GM12892 (cell line): Measurements from ENCODE around the gene SLC23A3.

ENCODE experiments used
- DNase-seq: peaks from one replicate; pipeline ENCODE4 v3.0.0; 2011; ENCODE audit not compliant: insufficient read length
- FAIRE-seq: peaks from 2 replicates; lab custom pipeline; 2011; peaks lifted over from hg19 to GRCh38; lab: Jason Lieb, UNC
- POLR2A ChIP-seq: IDR thresholded peaks from 2 replicates; pipeline ENCODE4 v1.6.1; 2011; ENCODE audit warnings: low read depth, low read length, control low read depth
- POLR2AphosphoS5 ChIP-seq: IDR thresholded peaks from 2 replicates; pipeline ENCODE4 v1.6.1; 2011; ENCODE audit warnings: low read depth, low read length, control low read depth
- TAF1 ChIP-seq: IDR thresholded peaks from 2 replicates; pipeline ENCODE4 v1.6.1; 2011; ENCODE audit warnings: low read depth, mild to moderate bottlenecking, control low read depth, low read length, borderline replicate concordance

SLC23A3 gene

DNA sequence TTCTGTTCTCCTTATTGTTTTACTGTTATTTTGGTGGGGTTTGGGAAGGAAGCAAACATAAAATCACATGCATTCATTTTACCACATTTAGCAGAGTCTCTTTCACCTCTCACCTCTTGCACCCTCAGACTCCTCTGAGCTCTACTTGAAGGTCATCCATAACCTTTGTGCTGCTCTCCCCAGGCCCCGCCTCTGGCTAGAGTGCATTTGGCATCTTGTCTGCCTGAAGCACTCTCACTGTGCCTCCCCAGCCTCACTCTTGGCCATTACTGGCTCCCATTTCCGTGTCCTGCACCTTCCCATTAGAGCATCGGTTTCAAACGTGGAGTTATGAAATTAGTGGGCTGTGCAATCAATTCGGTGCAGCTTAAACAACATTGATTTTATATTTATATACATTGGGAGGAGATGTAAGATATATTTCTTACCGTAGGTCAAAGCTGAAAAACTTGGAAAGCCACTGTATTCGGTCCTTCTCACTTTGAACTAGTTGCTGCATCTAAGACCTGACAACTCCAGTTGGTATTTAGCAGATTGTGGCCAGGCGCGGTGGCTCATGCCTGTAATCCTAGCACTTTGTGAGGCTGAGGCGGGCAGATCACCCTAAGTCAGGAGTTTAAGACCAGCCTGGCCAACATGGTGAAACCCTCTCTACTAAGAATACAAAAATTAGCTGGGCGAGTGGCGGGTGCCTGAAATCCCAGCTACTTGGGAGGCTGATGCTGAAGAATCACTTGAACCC, 29.8 kb upstream of the SLC23A3 start:
- TF ChIP-seq POLR2AphosphoS5 (no peak), TAF1 (no peak), POLR2A (no peak)
- FAIRE-seq = no peak
- DNase-seq = no peak

DNA sequence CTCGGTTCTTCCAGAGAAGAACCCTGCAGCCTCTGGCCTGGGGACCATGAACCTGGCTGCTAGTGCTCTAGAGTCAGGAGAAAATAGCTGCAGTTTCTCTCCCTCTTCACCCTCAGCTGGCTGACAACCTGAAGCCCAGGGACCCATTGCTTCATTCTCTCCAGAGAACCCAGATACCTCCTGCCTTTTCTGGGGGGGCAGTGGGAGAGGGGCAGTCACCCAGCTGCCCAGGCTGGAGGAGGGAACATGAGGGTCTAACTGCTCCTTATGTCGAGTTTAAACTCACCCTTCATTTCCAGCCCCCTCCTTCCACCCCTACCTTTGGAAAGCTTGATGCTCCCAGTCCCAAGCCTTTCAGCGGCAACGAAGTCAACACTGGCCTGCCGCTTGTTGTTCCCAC, 29.1 kb upstream of the SLC23A3 start:
- TF ChIP-seq POLR2AphosphoS5 (no peak), POLR2A (no peak), TAF1 (no peak)
- DNase-seq (no peak), FAIRE-seq (no peak)

DNA sequence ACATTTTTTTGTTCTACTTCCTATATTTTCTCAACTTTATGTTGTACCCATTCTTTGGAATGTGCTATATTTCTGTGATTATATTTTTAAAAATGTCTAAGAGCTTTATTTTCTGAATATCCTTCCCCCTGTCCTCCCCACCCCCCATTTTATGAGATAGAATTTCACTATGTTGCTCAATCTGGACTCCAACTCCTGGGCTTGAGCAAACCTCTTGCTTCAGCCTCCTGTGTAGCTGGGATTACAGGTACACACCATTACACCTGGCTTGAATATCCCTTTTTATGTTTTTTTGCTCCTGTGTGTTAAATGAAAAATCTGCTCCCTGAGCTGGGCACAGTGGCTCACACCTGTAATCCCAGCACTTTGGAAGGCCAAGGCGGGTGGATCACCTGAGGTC, 27.6 kb upstream of the SLC23A3 start:
- FAIRE-seq (no peak), DNase-seq (no peak)
- no peak for TF ChIP-seq TAF1
- TF ChIP-seq POLR2AphosphoS5 = no peak
- no peak for TF ChIP-seq POLR2A

DNA sequence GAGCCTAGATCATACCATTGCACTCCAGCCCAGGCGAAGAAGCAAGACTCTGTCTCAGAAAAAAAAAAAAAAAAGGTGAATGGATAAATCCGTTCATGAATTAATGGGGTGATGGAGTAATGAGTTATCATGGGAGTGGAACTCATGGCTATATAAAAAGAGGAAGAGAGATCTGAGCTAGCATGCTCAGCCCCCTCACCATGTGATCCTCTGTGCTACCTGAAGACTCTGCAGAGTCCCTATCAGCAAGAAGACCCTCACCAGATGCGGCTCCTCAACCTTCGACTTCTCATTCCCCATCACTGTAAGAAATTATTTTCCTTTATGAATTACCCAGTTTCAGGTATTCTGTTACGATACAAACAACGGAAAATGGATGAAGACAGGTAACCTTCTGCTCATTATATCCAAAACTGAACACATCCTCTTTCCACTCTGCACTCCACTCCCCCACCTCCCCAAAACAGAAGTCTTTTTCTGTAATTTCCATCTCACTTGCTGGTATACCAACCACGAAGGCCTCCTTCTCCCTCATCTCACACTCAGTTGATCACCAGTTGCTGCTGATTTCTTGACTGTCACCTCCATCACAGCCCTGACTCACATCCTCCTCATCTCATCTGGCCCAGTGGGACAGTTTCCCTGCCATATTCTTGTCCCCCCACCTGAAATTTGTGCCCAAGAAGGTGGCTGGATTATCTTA, 17.1 kb upstream of the SLC23A3 start:
- FAIRE-seq = no peak
- TF ChIP-seq TAF1 = no peak
- TF ChIP-seq POLR2A = no peak
- no peak for TF ChIP-seq POLR2AphosphoS5
- no peak for DNase-seq

DNA sequence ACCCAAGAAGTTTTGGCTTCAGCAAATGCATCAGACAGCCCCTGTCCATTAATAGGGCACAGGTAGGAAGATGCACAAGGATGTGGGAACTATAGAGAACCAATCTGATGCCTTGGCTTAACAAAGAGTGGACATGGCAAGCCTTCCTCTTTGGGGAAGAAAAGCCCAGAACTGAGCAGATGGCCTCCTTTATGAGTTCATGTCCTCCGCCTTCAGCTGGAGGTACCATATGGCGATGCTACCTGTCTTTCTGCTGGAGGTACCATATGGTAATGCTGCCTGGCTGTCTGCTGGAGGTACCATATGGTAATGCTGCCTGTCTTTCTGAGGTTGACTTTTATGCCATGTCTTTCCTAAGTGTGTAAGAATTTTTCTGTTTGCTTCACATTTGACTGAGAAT, 14.3 kb upstream of the SLC23A3 start:
- FAIRE-seq (no peak), DNase-seq (no peak)
- TF ChIP-seq TAF1 (no peak), POLR2A (no peak), POLR2AphosphoS5 (no peak)

DNA sequence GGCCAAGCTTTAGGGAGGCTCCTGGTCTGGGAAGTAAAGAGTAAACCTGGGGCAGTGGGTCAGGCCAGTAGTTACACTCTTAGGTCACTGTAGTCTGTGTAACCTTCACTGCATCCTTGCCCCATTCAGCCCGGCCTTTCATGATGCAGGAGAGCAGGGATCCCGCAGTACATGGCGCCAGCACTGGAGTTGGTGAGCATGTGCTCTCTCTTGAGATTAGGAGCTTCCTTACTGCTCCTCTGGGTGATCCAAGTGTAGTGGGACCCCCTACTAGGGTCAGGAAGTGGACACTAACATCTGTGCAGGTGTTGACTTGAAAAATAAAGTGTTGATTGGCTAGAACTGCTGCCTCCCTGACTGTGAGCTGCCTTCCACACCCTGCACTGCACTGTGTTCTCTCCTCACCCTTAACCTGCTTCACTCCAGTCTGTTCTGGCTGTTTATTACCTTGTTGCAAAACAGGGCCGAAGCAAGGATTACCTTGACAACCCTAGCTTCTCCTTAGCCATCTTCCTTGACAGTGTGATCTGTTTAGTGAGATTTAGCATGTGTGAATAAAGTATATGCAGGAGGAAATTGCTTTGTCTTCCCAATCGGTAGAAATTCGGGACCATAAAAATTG, 13.4 kb upstream of the SLC23A3 start:
- FAIRE-seq (no peak), DNase-seq (no peak)
- TF ChIP-seq POLR2A (no peak), POLR2AphosphoS5 (no peak), TAF1 (no peak)

DNA sequence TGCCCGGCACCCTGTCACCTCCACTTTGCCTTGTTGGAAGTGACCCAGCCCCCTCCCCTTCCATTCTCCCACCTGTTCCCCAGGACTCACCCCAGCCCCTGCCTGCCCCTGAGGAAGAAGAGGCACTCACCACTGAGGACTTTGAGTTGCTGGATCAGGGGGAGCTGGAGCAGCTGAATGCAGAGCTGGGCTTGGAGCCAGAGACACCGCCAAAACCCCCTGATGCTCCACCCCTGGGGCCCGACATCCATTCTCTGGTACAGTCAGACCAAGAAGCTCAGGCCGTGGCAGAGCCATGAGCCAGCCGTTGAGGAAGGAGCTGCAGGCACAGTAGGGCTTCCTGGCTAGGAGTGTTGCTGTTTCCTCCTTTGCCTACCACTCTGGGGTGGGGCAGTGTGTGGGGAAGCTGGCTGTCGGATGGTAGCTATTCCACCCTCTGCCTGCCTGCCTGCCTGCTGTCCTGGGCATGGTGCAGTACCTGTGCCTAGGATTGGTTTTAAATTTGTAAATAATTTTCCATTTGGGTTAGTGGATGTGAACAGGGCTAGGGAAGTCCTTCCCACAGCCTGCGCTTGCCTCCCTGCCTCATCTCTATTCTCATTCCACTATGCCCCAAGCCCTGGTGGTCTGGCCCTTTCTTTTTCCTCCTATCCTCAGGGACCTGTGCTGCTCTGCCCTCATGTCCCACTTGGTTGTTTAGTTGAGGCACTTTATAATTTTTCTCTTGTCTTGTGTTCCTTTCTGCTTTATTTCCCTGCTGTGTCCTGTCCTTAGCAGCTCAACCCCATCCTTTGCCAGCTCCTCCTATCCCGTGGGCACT, 12.7 kb upstream of the SLC23A3 start:
- FAIRE-seq = no peak
- TF ChIP-seq POLR2A = no peak

DNA sequence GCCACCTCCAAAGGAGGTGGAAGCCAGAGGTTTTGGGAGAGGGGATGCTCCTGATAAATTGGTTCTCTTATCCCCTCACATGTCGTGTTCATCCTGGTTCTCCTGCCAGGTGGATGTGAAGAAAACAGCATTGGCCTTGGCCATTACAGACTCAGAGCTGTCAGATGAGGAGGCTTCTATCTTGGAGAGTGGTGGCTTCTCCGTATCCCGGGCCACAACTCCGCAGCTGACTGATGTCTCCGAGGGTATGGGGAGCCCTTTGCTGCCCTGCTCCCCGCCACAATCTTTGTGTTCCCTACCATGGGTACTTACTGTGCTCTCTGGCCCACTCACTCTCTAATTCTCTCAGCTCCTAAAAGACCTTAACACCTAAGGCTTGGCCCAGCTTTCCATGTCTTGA, 11.7 kb upstream of the SLC23A3 start:
- TF ChIP-seq POLR2AphosphoS5 = no peak
- no peak for FAIRE-seq
- no peak for DNase-seq

More for the DNA sequence above, 12.7 kb upstream of the SLC23A3 start:
- DNase-seq = no peak

DNA sequence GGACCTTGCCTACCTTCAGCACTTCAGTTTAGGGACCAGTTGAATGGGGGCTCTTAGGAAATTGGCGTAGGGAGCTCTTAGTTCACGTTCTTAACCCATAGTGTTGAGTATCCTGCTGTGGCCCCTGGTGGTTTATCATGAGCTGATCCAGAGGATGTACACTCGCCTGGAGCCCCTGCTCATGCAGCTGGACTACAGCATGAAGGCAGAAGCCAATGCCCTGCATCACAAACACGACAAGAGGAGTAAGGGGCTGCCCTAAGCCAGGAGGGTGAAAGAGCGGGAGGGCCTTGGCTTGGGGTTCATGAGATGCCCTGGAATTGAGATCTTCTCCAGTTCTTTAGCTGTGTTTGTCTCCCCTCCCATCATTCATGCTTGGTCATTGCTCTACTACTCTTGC, 11.1 kb upstream of the SLC23A3 start:
- no peak for DNase-seq
- FAIRE-seq = no peak
- TF ChIP-seq POLR2AphosphoS5 (no peak), TAF1 (no peak), POLR2A (no peak)

DNA sequence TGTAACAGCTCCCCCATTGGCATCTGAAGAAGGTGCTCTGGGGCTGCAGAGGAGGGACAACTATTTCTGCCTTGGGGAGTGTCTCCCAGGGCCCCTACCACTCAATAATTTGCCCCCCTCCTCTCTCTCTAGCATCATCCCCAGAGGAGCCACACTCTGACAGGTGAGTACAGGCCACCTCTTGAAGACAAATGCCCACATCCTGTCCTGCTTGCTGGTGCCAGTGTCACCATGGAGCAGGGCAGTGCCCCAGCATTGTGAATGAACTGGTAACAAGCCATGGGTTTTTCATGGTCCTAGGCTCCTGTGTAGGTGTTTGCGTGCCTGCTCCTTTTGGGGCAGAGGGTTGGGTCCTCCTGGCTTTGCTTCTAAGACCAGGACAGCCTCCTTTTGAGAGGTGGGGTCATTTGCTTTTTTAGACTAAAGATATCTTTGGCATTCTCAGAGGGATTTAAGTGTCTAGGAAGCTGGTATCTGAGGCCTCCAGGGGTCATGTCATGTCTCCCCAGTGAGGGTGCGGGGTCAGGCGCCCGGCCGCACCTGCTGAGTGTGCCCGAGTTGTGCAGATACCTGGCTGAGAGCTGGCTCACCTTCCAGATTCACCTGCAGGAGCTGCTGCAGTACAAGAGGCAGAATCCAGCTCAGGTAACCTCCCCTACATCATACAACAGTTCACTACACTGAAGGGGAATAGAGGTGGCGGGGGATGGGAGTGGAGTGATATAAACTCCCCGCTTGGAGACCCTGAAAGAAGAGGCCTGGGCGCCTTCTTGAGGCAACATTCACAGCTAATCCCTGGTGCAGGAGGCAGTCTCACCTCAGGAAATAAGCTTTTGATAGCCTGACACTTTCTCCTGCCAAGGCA, 10.0 kb upstream of the SLC23A3 start:
- DNase-seq = no peak
- TF ChIP-seq POLR2AphosphoS5 (no peak), TAF1 (no peak), POLR2A (no peak)
- no peak for FAIRE-seq
